A549 (cell line): Measurements from ENCODE around the gene CTNNBIP1. TPM values are rescaled to one million over a fixed set of nuclear protein-coding genes. Genes with fewer than 3 reads are reported as not detected.

Experiments
- ATAC-seq, 2 experiments: fragments of 200-7000 bp in 1 of 2; fragments of >200 bp in 1 of 2; cut with Nextera tagmentation in 1 of 2; cut with Tn5 transposase in 1 of 2; 3 replicates each; pipeline versions ENCODE4 v1.8.0 to v1.9.1; 2018 to 2020; ENCODE audit warnings: mild to moderate bottlenecking in 1 of 2, moderate library complexity in 1 of 2
- CTCF ChIA-PET: fragments of 300-600 bp; sonication (Branson Sonifier 250); formaldehyde crosslinking; extraction: SDS; loops from one replicate; lab custom pipeline; 2021; ENCODE audit warnings: antibody characterized with exemption, inconsistent platforms; lab: Yijun Ruan, JAX
- POLR2A ChIA-PET: fragments of 350-600 bp; formaldehyde crosslinking; extraction: SDS; loops from one replicate; lab custom pipeline; 2021; ENCODE audit warnings: antibody characterized with exemption, inconsistent platforms; lab: Yijun Ruan, JAX
- DNase-seq, 2 experiments: peaks; one replicate each; pipeline versions ENCODE4 v3.0.0 to v3.0.0-alpha.2; 2011 to 2016; ENCODE audit warnings: low read depth in 1 of 2, low spot score in 1 of 2
- FAIRE-seq: peaks from 2 replicates; lab custom pipeline; 2011; peaks lifted over from hg19 to GRCh38; lab: Jason Lieb, UNC
- H3K27ac ChIP-seq, 2 experiments: fragments of >200 bp; sonication (Bioruptor Twin); formaldehyde crosslinking; 3 replicates each; pipeline ENCODE4 v1.5.1; 2016 to 2017
- H3K4me1 ChIP-seq: fragments of >200 bp; sonication (Bioruptor Twin); formaldehyde crosslinking; 3 replicates; pipeline ENCODE4 v1.6.1; 2016
- H3K4me2 ChIP-seq: fragments of >200 bp; sonication (Bioruptor Twin); formaldehyde crosslinking; 3 replicates; pipeline ENCODE4 v1.6.1; 2016
- H3K4me3 ChIP-seq: fragments of >200 bp; sonication (Bioruptor Twin); formaldehyde crosslinking; 3 replicates; pipeline ENCODE4 v1.5.1; 2016
- H3K9me3 ChIP-seq: fragments of >200 bp; sonication (Bioruptor Twin); formaldehyde crosslinking; 3 replicates; pipeline ENCODE4 v1.6.1; 2016
- BHLHE40 ChIP-seq: IDR thresholded peaks from 2 replicates; pipeline ENCODE4 v1.6.1; 2012; ENCODE audit warnings: low read depth, low read length, inconsistent platforms
- CHD2 ChIP-seq: fragments of 150-350 bp; IDR thresholded peaks from 2 replicates; pipeline ENCODE4 v1.6.1; 2014; ENCODE audit warnings: low read length; ENCODE audit not compliant: partially characterized antibody
- CHD4 ChIP-seq: fragments of 200-600 bp; sonication (generic); IDR thresholded peaks from 2 replicates; pipeline ENCODE4 v1.6.1; 2016; ENCODE audit warnings: antibody characterized with exemption, mild to moderate bottlenecking, borderline replicate concordance
- EHF ChIP-seq: fragments of 250-450 bp; sonication (Bioruptor Pico); IDR thresholded peaks from 2 replicates; pipeline ENCODE4 v1.5.0; 2020; ENCODE audit warnings: mild to moderate bottlenecking
- EHMT2 ChIP-seq: fragments of 200-600 bp; sonication (generic); IDR thresholded peaks from 2 replicates; pipeline ENCODE4 v1.6.1; 2016; ENCODE audit warnings: antibody characterized with exemption, low read depth, mild to moderate bottlenecking, moderate library complexity
- GATA3 ChIP-seq: IDR thresholded peaks from 2 replicates; pipeline ENCODE4 v1.6.1; 2012; ENCODE audit warnings: borderline replicate concordance
- HES2 ChIP-seq: fragments of >200 bp; sonication (Bioruptor Twin); formaldehyde crosslinking; IDR thresholded peaks from 2 replicates; pipeline ENCODE4 v1.6.1; 2016
- HOXB13 ChIP-seq: fragments of 250-450 bp; sonication (Bioruptor Pico); IDR thresholded peaks from 2 replicates; pipeline ENCODE4 v1.5.0; 2020; ENCODE audit warnings: low read depth, mild to moderate bottlenecking, moderate library complexity
- HOXB5 ChIP-seq: fragments of 250-450 bp; sonication (Bioruptor Pico); IDR thresholded peaks from 2 replicates; pipeline ENCODE4 v1.5.0; 2020; ENCODE audit warnings: mild to moderate bottlenecking, moderate library complexity
- JUN ChIP-seq, 2 experiments: fragments of >200 bp; sonication (Bioruptor Twin); formaldehyde crosslinking; IDR thresholded peaks; 2 replicates in 1 of 2; 3 replicates in 1 of 2; pipeline ENCODE4 v1.6.1; 2016 to 2017
- JUNB ChIP-seq: fragments of >200 bp; sonication (Bioruptor Twin); formaldehyde crosslinking; IDR thresholded peaks from 2 replicates; pipeline ENCODE4 v1.6.1; 2016
- KDM5A ChIP-seq: fragments of 200-600 bp; sonication (generic); IDR thresholded peaks from 2 replicates; pipeline ENCODE4 v1.6.1; 2016; ENCODE audit warnings: antibody characterized with exemption, mild to moderate bottlenecking
- NFE2L2 ChIP-seq: fragments of 150-350 bp; conservative IDR thresholded peaks from 2 replicates; pipeline ENCODE4 v1.6.1; 2014; ENCODE audit warnings: low read length
- NPAS2 ChIP-seq: fragments of 250-450 bp; sonication (Bioruptor Pico); IDR thresholded peaks from 2 replicates; pipeline ENCODE4 v1.8.0; 2022; ENCODE audit warnings: mild to moderate bottlenecking, moderate library complexity, borderline replicate concordance
- NR3C1 ChIP-seq: fragments of >200 bp; sonication (Bioruptor Twin); formaldehyde crosslinking; IDR thresholded peaks from 3 replicates; pipeline ENCODE4 v1.6.1; 2017
- PBX3 ChIP-seq: IDR thresholded peaks from 2 replicates; pipeline ENCODE4 v1.6.1; 2012
- PHF8 ChIP-seq: fragments of 200-600 bp; sonication (generic); IDR thresholded peaks from 2 replicates; pipeline ENCODE4 v1.6.1; 2016; ENCODE audit warnings: low read depth, mild to moderate bottlenecking, antibody characterized with exemption, moderate library complexity, borderline replicate concordance
- RAD21 ChIP-seq, 2 experiments: fragments of >200 bp in 1 of 2; sonication (Bioruptor Twin) in 1 of 2; formaldehyde crosslinking in 1 of 2; IDR thresholded peaks in 1 of 2; conservative IDR thresholded peaks in 1 of 2; 2 replicates in 1 of 2; 3 replicates in 1 of 2; pipeline ENCODE4 v1.6.1; 2012 to 2018; ENCODE audit warnings: inconsistent platforms in 1 of 2
- RARB ChIP-seq: fragments of 250-450 bp; sonication (Bioruptor Pico); IDR thresholded peaks from 2 replicates; pipeline ENCODE4 v1.8.0; 2021; ENCODE audit warnings: mild to moderate bottlenecking, moderate library complexity
- REST ChIP-seq: fragments of 200-600 bp; sonication (generic); IDR thresholded peaks from 2 replicates; pipeline ENCODE4 v1.6.1; 2016; ENCODE audit warnings: antibody characterized with exemption, mild to moderate bottlenecking, moderate library complexity
- SMC3 ChIP-seq: fragments of >200 bp; sonication (Bioruptor Twin); formaldehyde crosslinking; IDR thresholded peaks from 3 replicates; pipeline ENCODE4 v1.6.1; 2018; ENCODE audit warnings: inconsistent platforms
- SREBF2 ChIP-seq: fragments of 450-650 bp; IDR thresholded peaks from 2 replicates; pipeline ENCODE4 v1.6.1; 2014; ENCODE audit warnings: mild to moderate bottlenecking, moderate library complexity
- TFCP2L1 ChIP-seq: fragments of 250-450 bp; sonication (Bioruptor Pico); IDR thresholded peaks from 2 replicates; pipeline ENCODE4 v1.5.0; 2021; ENCODE audit warnings: mild to moderate bottlenecking
- USF2 ChIP-seq: fragments of 450-650 bp; IDR thresholded peaks from 2 replicates; pipeline ENCODE4 v1.6.1; 2014; ENCODE audit warnings: antibody characterized with exemption
- ZSCAN20 ChIP-seq: fragments of 250-450 bp; sonication (Bioruptor Pico); IDR thresholded peaks from 2 replicates; pipeline ENCODE4 v1.8.0; 2022; ENCODE audit warnings: mild to moderate bottlenecking, moderate library complexity
- WGBS: methylation state at CpG from one replicate; pipeline ENCODE4 v1.1.6; 2017; ENCODE audit errors: missing lambda C conversion rate; 5-methylcytosine and 5-hydroxymethylcytosine counted together
- polyA plus RNA-seq, 4 experiments: library from polyadenylated mRNA; depleted of rRNA in 3 of 4; stranded (reverse); fragments of >200 nt; fragmentation: RNase III in 1 of 4; extraction: RNeasy Plus Mini Kit Qiagen cat#74134 plus additional on column Dnase treatment in 1 of 4; gene quantifications; 2 replicates in 3 of 4; 3 replicates in 1 of 4; pipeline ENCODE4 v1.2.3, GENCODE V29; 2011 to 2017

CTNNBIP1 gene
- polyA plus RNA-seq, 2 of the 4 experiments (the other 2 are of a cell fraction), result 5.6 to 10.4 TPM

GRCh38 chr1:9871707-9872425 is 38.2 kb downstream of the CTNNBIP1 start:
- H3K4me1 ChIP-seq, result peaks cover 3% of the 10 kb centered on the region; the same call in 1 of the 3 replicates
- no peak for TF ChIP-seq KDM5A
- no peak for TF ChIP-seq BHLHE40
- no peak for TF ChIP-seq NFE2L2
- no peak for TF ChIP-seq ZSCAN20 (CRISPR knock-in tag)
- no peak for TF ChIP-seq JUNB
- no peak for TF ChIP-seq EHF (CRISPR knock-in tag)
- TF ChIP-seq CHD2, result no peak
- no peak for TF ChIP-seq SMC3
- no peak for TF ChIP-seq RAD21 (conservative IDR thresholded peaks at IDR 0.05 in 1 of 2, IDR thresholded peaks at IDR 0.05 in 1 of 2)
- TF ChIP-seq HES2, result no peak
- TF ChIP-seq NR3C1, result no peak
- no peak for TF ChIP-seq HOXB5 (CRISPR knock-in tag)
- TF ChIP-seq HOXB13 (CRISPR knock-in tag), result no peak
- no peak for TF ChIP-seq USF2
- TF ChIP-seq JUN (IDR thresholded peaks at IDR 0.05), result no peak
- no peak for TF ChIP-seq RARB (CRISPR knock-in tag)
- TF ChIP-seq GATA3, result no peak
- TF ChIP-seq PBX3, result no peak
- ATAC-seq (no peak), FAIRE-seq (no peak), DNase-seq (no peak)
- H3K27ac ChIP-seq, result no peak overlapping the region
- ChIA-PET POLR2A (no interaction called here), CTCF (interaction anchor here (0.9 to 4.8 kb wide), 9 partner anchors 10 to 256 kb away, joined by 3 to 52 read pairs (median 4); partner anchors contain the start of genes LZIC and NMNAT1)
- no peak overlapping the region for H3K4me2 ChIP-seq
- WGBS, result 86% methylated on average over 8 of the region's 20 CpGs
- H3K4me3 ChIP-seq, result no peak overlapping the region
- H3K9me3 ChIP-seq, result no peaks in the 10 kb centered on the region

GRCh38 chr1:9871021-9871420 is 39.0 kb downstream of the CTNNBIP1 start:
- WGBS, result 100% methylated on average over 3 of the region's 9 CpGs
- no peak overlapping the region for H3K27ac ChIP-seq
- H3K4me1 ChIP-seq, result peaks cover 3% of the 10 kb centered on the region; the same call in 1 of the 3 replicates
- ATAC-seq (no peak), DNase-seq (no peak), FAIRE-seq (no peak)
- no peaks in the 10 kb centered on the region for H3K9me3 ChIP-seq
- no peak for TF ChIP-seq HOXB13 (CRISPR knock-in tag)
- TF ChIP-seq RARB (CRISPR knock-in tag), result no peak
- no peak for TF ChIP-seq TFCP2L1 (CRISPR knock-in tag)
- TF ChIP-seq NFE2L2, result no peak
- TF ChIP-seq CHD4, result no peak
- TF ChIP-seq SREBF2, result no peak
- TF ChIP-seq JUNB, result no peak
- TF ChIP-seq REST, result no peak
- TF ChIP-seq NR3C1, result no peak
- no peak for TF ChIP-seq EHMT2
- no peak for TF ChIP-seq NPAS2
- no peak for TF ChIP-seq PHF8
- ChIA-PET POLR2A (no interaction called here), CTCF (interaction anchor here (1.1 to 2.5 kb wide), 5 partner anchors 67 to 244 kb away, joined by 3 to 6 read pairs (median 4); partner anchors contain the start of genes LZIC and NMNAT1)
- H3K4me3 ChIP-seq, result no peak overlapping the region
- no peak overlapping the region for H3K4me2 ChIP-seq
